Measurements from ENCODE around the gene ADAM8. TPM values are rescaled to one million over a fixed set of nuclear protein-coding genes. Genes with fewer than 3 reads are reported as not detected.

ADAM8 gene
- total and polyA plus RNA-seq, 2 donors (not counting 1 experiment from before 2014, with no cell fraction given), result 0.23 to 2.0 TPM

DNA sequence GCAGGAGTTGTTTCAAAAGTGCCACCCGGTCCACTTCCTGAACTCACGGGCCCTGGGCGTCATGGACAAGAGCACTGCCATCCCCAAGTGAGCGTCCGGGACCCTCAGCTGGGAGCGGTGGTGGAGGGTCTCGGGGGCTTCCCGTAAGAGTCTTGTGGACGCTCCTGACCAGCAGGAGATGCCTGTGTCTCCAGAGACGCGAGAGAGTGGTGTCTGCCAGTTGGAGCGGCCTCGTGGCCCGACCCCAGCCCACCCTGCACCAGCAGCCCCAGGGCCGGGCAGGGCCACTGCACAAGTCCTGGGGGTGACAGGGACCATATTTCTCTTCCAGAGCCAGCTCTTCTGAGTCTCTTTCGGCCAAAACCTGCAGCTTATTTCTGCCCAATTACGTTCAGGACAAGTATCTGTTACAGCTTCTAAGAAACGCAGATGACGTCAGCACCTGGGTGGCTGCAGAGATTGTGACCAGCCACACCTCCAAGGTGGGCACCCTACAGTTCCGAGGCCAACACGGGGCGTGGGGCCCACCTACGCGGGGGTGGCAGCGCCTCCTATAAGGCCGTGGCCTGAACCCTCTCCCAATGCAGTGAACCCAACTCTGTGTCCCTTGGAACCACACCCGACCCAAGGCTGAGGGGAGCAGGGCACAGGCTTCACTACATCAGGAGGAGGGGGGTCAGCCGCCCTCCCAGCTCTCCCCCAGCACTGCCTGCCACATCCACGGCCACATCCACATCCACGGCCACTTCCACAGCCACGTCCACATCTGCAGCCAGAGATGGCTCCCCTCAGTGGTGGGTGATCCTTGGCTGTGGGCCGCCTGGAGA lies 62.8 kb downstream of the ADAM8 start:
- Histone ChIP-seq H3K9ac (ENCODE audit: insufficient read depth, low read length) (no peak overlapping the region), H2AFZ (ENCODE audit: low read length) (no peak overlapping the region), H3K79me2 (ENCODE audit: control insufficient read depth, insufficient read depth, low read length) (no peaks in the 10 kb centered on the region), H3K4me2 (ENCODE audit: extremely low read depth, insufficient read depth, low read length) (no peak overlapping the region), H3K27ac (ENCODE audit: insufficient read depth, low read length) (no peak overlapping the region), H3K9me3 (ENCODE audit: control insufficient read depth, insufficient read depth, low read depth, low read length) (peaks cover under 1% of the 10 kb centered on the region), H4K20me1 (ENCODE audit: control insufficient read depth, extremely low read depth, insufficient read depth, low read length) (no peaks in the 10 kb centered on the region), H3K4me1 (ENCODE audit: control insufficient read depth, extremely low read depth, insufficient read depth, low read length) (no peaks in the 10 kb centered on the region), H3K36me3 (ENCODE audit: control insufficient read depth, insufficient read depth, low read length) (no peaks in the 10 kb centered on the region), H3K27me3 (ENCODE audit: control insufficient read depth, insufficient read depth, low read length) (no peaks in the 10 kb centered on the region), H3K4me3 (replicated peaks in 1 of 4; ENCODE audit: control extremely low read depth in 1 of 4, insufficient read depth in 1 of 4, low read depth in 3 of 4, low read length in 4 of 4) (no peak overlapping the region)
- DNase-seq (ENCODE audit: low read depth in 2 of 2), result no peak
- TF ChIP-seq EZH2 (IDR thresholded peaks at IDR 0.05; ENCODE audit: low read length, missing control alignments), result no peak
- TF ChIP-seq, protein P1, sequence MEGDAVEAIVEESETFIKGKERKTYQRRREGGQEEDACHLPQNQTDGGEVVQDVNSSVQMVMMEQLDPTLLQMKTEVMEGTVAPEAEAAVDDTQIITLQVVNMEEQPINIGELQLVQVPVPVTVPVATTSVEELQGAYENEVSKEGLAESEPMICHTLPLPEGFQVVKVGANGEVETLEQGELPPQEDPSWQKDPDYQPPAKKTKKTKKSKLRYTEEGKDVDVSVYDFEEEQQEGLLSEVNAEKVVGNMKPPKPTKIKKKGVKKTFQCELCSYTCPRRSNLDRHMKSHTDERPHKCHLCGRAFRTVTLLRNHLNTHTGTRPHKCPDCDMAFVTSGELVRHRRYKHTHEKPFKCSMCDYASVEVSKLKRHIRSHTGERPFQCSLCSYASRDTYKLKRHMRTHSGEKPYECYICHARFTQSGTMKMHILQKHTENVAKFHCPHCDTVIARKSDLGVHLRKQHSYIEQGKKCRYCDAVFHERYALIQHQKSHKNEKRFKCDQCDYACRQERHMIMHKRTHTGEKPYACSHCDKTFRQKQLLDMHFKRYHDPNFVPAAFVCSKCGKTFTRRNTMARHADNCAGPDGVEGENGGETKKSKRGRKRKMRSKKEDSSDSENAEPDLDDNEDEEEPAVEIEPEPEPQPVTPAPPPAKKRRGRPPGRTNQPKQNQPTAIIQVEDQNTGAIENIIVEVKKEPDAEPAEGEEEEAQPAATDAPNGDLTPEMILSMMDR (conservative IDR thresholded peaks at IDR 0.05 in 1 of 2, IDR thresholded peaks at IDR 0.05 in 1 of 2; ENCODE audit: low read depth in 1 of 2, low read length in 2 of 2), result no peak

DNA sequence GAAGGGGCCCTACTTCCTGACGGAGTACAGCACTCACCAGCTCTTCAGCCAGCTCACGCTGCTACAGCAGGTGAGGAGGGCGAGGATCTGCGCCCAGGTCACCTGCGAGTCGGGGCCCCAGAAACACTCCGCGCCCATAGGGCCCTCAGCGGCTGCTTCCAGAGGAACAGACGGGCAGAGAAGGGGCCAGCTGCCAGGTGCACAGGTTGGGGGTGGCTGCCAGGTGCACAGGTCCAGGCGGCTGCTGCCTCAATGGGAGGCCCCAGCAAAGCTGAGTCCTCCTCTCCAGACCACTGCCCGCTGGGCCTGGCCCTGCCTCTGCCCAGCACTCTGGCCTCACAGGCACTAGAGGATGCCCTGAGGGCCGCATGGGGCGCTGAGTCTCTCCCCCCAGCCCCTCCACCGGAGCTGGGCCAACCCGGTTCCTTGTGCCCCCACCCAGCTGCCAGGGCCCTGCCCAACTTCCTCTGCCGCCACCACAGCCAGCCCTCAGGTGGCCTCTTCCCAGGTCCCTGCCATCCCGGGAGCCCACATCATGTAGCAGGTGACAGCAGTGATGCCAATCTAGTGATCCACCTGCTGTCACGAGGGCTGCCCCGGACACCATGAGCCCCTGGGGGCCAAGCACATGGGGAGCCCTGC lies 63.7 kb downstream of the ADAM8 start:
- peaks cover 2% of the 10 kb centered on the region for H3K9me3 ChIP-seq (ENCODE audit: control insufficient read depth, insufficient read depth, low read depth, low read length)

More for the DNA sequence above, 63.7 kb downstream of the ADAM8 start:
- no peaks in the 10 kb centered on the region for H3K79me2 ChIP-seq (ENCODE audit: control insufficient read depth, insufficient read depth, low read length)
- H3K4me3 ChIP-seq (replicated peaks in 1 of 4; ENCODE audit: control extremely low read depth in 1 of 4, insufficient read depth in 1 of 4, low read depth in 3 of 4, low read length in 4 of 4), result no peak overlapping the region
- H4K20me1 ChIP-seq (ENCODE audit: control insufficient read depth, extremely low read depth, insufficient read depth, low read length), result no peaks in the 10 kb centered on the region
- no peak overlapping the region for H3K9ac ChIP-seq (ENCODE audit: insufficient read depth, low read length)
- H2AFZ ChIP-seq (ENCODE audit: low read length), result no peak overlapping the region
- H3K36me3 ChIP-seq (ENCODE audit: control insufficient read depth, insufficient read depth, low read length), result no peaks in the 10 kb centered on the region
- DNase-seq (ENCODE audit: low read depth in 2 of 2), result no peak
- H3K4me1 ChIP-seq (ENCODE audit: control insufficient read depth, extremely low read depth, insufficient read depth, low read length), result no peaks in the 10 kb centered on the region
- no peaks in the 10 kb centered on the region for H3K27me3 ChIP-seq (ENCODE audit: control insufficient read depth, insufficient read depth, low read length)
- TF ChIP-seq, protein P1 (conservative IDR thresholded peaks at IDR 0.05 in 1 of 2, IDR thresholded peaks at IDR 0.05 in 1 of 2; ENCODE audit: low read depth in 1 of 2, low read length in 2 of 2), result no peak
- no peak for TF ChIP-seq EZH2 (IDR thresholded peaks at IDR 0.05; ENCODE audit: low read length, missing control alignments)
- H3K4me2 ChIP-seq (ENCODE audit: extremely low read depth, insufficient read depth, low read length), result no peak overlapping the region
- H3K27ac ChIP-seq (ENCODE audit: insufficient read depth, low read length), result no peak overlapping the region

Other genes with a start within 250 kb of the ADAM8 start
- not detected in 2 replicates for gene ADGRA1, start 188.9 kb downstream of the ADAM8 start, total RNA-seq
- not detected in 2 replicates for gene ADGRA1, start 188.9 kb downstream of the ADAM8 start, polyA plus RNA-seq
- 0.26 and 0.50 TPM in 2 replicates for gene KNDC1, start 116.6 kb downstream of the ADAM8 start, total RNA-seq
- gene KNDC1, start 116.6 kb downstream of the ADAM8 start, polyA plus RNA-seq, result 0.11 and 0.20 TPM in 2 replicates
- gene UTF1, start 46.7 kb downstream of the ADAM8 start, total RNA-seq, result not detected in 2 replicates
- not detected in 2 replicates for gene UTF1, start 46.7 kb downstream of the ADAM8 start, polyA plus RNA-seq
- not detected in 2 replicates for gene VENTX, start 39.0 kb downstream of the ADAM8 start, total RNA-seq
- not detected in 2 replicates for gene VENTX, start 39.0 kb downstream of the ADAM8 start, polyA plus RNA-seq
- gene TUBGCP2, start 32.0 kb upstream of the ADAM8 start, total RNA-seq, result 51.6 and 60.8 TPM in 2 replicates
- gene TUBGCP2, start 32.0 kb upstream of the ADAM8 start, polyA plus RNA-seq, result 31.0 and 46.0 TPM in 2 replicates
- gene ZNF511, start 32.0 kb upstream of the ADAM8 start, total RNA-seq, result 23.6 and 27.7 TPM in 2 replicates
- gene ZNF511, start 32.0 kb upstream of the ADAM8 start, polyA plus RNA-seq, result 18.5 and 25.2 TPM in 2 replicates
- 0.26 TPM in 1 of 2 replicates, not detected in the other for gene CALY, start 60.0 kb upstream of the ADAM8 start, total RNA-seq
- gene CALY, start 60.0 kb upstream of the ADAM8 start, polyA plus RNA-seq, result 0.14 TPM in 1 of 2 replicates, not detected in the other
- not detected in 2 replicates for gene PRAP1, start 70.5 kb upstream of the ADAM8 start, total RNA-seq
- not detected in 2 replicates for gene PRAP1, start 70.5 kb upstream of the ADAM8 start, polyA plus RNA-seq
- gene FUOM, start 81.2 kb upstream of the ADAM8 start, total RNA-seq, result 6.4 and 15.0 TPM in 2 replicates
- 14.2 and 16.0 TPM in 2 replicates for gene FUOM, start 81.2 kb upstream of the ADAM8 start, polyA plus RNA-seq
- gene ECHS1, start 96.5 kb upstream of the ADAM8 start, total RNA-seq, result 48.5 and 63.9 TPM in 2 replicates
- 71.9 and 89.3 TPM in 2 replicates for gene ECHS1, start 96.5 kb upstream of the ADAM8 start, polyA plus RNA-seq
- gene PAOX, start 102.4 kb upstream of the ADAM8 start, total RNA-seq, result 9.2 and 9.8 TPM in 2 replicates
- 2.4 and 3.3 TPM in 2 replicates for gene PAOX, start 102.4 kb upstream of the ADAM8 start, polyA plus RNA-seq
- 22.1 and 23.9 TPM in 2 replicates for gene MTG1, start 117.3 kb upstream of the ADAM8 start, total RNA-seq
- 25.3 and 39.0 TPM in 2 replicates for gene MTG1, start 117.3 kb upstream of the ADAM8 start, polyA plus RNA-seq
- under 0.01 and 0.33 TPM in 2 replicates for gene SPRN, start 147.8 kb upstream of the ADAM8 start, total RNA-seq
- 0.93 and 1.2 TPM in 2 replicates for gene SPRN, start 147.8 kb upstream of the ADAM8 start, polyA plus RNA-seq
- gene SCART1, start 177.1 kb upstream of the ADAM8 start, total RNA-seq, result 1.3 and 2.5 TPM in 2 replicates
- 0.84 and 0.86 TPM in 2 replicates for gene SCART1, start 177.1 kb upstream of the ADAM8 start, polyA plus RNA-seq